Ovary (tissue), 9 donors: ENCODE data around the gene EIF3L. TPM values are rescaled to one million over a fixed set of nuclear protein-coding genes. Genes with fewer than 3 reads are reported as not detected.

Source experiments
- DNase-seq, 5 donors: peaks; one replicate each; pipeline ENCODE4 v3.0.0-alpha.2; 2019 to 2020
- H3K27ac ChIP-seq, 2 donors: fragments of 200-600 bp; one replicate each; pipeline versions ENCODE4 v1.5.1 to v1.8.0; 2019 to 2022
- H3K27me3 ChIP-seq: fragments of 200-600 bp; one replicate; pipeline ENCODE4 v1.8.0; 2022
- H3K36me3 ChIP-seq: fragments of 200-600 bp; sonication (generic); one replicate; pipeline ENCODE4 v1.5.1; 2019
- H3K4me1 ChIP-seq: one replicate; pipeline ENCODE4 v1.8.1; 2013; ENCODE audit warnings: mild to moderate bottlenecking, moderate library complexity; ENCODE audit not compliant: insufficient read depth
- H3K4me3 ChIP-seq: fragments of 200-600 bp; sonication (generic); one replicate; pipeline ENCODE4 v1.5.1; 2017
- H3K9me3 ChIP-seq, 2 donors: fragments of 200-600 bp in 1 of 2; sonication (generic) in 1 of 2; one replicate each; pipeline versions ENCODE4 v1.5.1 to v1.8.1; 2013 to 2019; ENCODE audit warnings: mild to moderate bottlenecking in 1 of 2, moderate library complexity in 1 of 2
- EP300 ChIP-seq: sonication (generic); formaldehyde crosslinking; IDR thresholded peaks from one replicate; pipeline ENCODE4 v1.6.1; 2017; ENCODE audit warnings: antibody characterized with exemption
- POLR2A ChIP-seq: fragments of 450-650 bp; IDR thresholded peaks from one replicate; pipeline ENCODE4 v1.6.1; 2017; ENCODE audit warnings: antibody characterized with exemption, mild to moderate bottlenecking, moderate library complexity
- WGBS, 3 donors: extraction: QIAGEN DNeasy Blood & Tissue Kit in 1 of 3; methylation state at CpG; one replicate each; pipeline versions ENCODE4 v1.1.5 to v1.1.7; 2013 to 2017; 5-methylcytosine and 5-hydroxymethylcytosine counted together
- intact Hi-C, 4 donors: fragments of 100-400 bp; cut with DNase I; formaldehyde crosslinking; loops; one replicate each; pipeline versions ENCODE4 v1.11.0 to v1.15.1; 2022 to 2023
- polyA plus RNA-seq, 2 donors: library from polyadenylated mRNA; stranded (reverse); fragments of 200-250 nt in 1 of 2; fragments of 350-450 nt in 1 of 2; fragmentation: Illumina TruSeq in 1 of 2; extraction: RNeasy Lipid Tissue Mini Kit (QIAGEN cat#74804) in 1 of 2; gene quantifications; one replicate each; pipeline ENCODE4 v1.2.3, GENCODE V29; 2013 to 2014
- total RNA-seq, 7 donors: library from RNA; depleted of rRNA in 2 of 7; stranded (reverse); fragments of >200 nt in 2 of 7; fragmentation: NEBNext Ultra II Directional in 3 of 7; extraction: Animal tissue kit (Norgen Biotek cat#: 25700) in 3 of 7; gene quantifications; one replicate each; pipeline versions ENCODE4 v1.1.0 to v1.2.4, GENCODE V29; 2016 to 2023
- TF ChIP-seq, protein P1 (sequence below), 3 donors: fragments of 450-650 bp in 2 of 3; fragments of 200-600 bp in 1 of 3; IDR thresholded peaks; one replicate each; pipeline versions ENCODE4 v1.5.1 to v1.8.0; 2016 to 2022; ENCODE audit warnings: antibody characterized with exemption in 3 of 3, mild to moderate bottlenecking in 1 of 3
- donor health status: DM: no; HTN: no; CAD: no; lungs with moderate emphysema.
- donor health status: DM: no; HTN: no; CAD: no.
- donor health status: Bipolar disorder and iron deficiency.
- donor health status: DM: yes; HTN: yes; CAD: no.
- donor health status: DM: no; HTN: no; CAD: no.
- donor health status: DM: yes; HTN: yes; CAD: no.

The EIF3L gene
- total and polyA plus RNA-seq, 9 donors = 534 to 1,344 (median 896) TPM

GRCh38 chr22:37918580-37919270, 69.5 kb downstream of the EIF3L start:
- Histone ChIP-seq H3K27me3 (no peaks in the 10 kb centered on the region), H3K4me1 (no peaks in the 10 kb centered on the region), H3K36me3 (no peaks in the 10 kb centered on the region), H3K4me3 (no peak overlapping the region), H3K27ac (no peak overlapping the region), H3K9me3 (no peaks in the 10 kb centered on the region)
- TF ChIP-seq EP300 (no peak), POLR2A (no peak)
- TF ChIP-seq, protein P1, sequence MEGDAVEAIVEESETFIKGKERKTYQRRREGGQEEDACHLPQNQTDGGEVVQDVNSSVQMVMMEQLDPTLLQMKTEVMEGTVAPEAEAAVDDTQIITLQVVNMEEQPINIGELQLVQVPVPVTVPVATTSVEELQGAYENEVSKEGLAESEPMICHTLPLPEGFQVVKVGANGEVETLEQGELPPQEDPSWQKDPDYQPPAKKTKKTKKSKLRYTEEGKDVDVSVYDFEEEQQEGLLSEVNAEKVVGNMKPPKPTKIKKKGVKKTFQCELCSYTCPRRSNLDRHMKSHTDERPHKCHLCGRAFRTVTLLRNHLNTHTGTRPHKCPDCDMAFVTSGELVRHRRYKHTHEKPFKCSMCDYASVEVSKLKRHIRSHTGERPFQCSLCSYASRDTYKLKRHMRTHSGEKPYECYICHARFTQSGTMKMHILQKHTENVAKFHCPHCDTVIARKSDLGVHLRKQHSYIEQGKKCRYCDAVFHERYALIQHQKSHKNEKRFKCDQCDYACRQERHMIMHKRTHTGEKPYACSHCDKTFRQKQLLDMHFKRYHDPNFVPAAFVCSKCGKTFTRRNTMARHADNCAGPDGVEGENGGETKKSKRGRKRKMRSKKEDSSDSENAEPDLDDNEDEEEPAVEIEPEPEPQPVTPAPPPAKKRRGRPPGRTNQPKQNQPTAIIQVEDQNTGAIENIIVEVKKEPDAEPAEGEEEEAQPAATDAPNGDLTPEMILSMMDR (IDR thresholded peaks at IDR 0.05) = no peak
- 57 to 72% (median 65%) methylated on average over 24 to 25 of the region's 25 CpGs for WGBS, 3 donors
- no peak for DNase-seq
- intact Hi-C loops = no loop called here

DNA sequence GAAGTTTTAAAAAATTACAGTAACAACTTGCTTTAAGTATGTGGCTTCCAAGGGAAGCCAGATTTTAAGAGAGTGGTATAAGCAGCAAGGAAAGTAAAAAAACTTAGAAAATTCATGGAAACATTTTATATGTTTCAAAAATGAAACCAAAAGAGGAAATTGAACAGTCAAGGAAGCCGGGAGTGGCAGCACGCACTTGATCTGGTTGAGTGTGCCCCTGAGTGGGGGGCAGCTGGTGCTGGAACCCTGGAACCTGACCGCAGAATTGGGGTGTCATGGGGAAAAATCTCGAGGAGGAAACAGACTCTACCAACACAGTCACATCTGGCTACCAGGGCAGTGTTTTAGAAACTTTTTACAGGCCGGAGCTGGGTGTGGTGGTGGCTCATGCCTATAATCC, 70.9 kb downstream of the EIF3L start:
- no peaks in the 10 kb centered on the region for H3K4me1 ChIP-seq
- TF ChIP-seq, protein P1 (IDR thresholded peaks at IDR 0.05) = no peak
- TF ChIP-seq POLR2A = no peak
- no peak for TF ChIP-seq EP300
- no peaks in the 10 kb centered on the region for H3K9me3 ChIP-seq
- no peak overlapping the region for H3K27ac ChIP-seq
- intact Hi-C loops = loop anchor here in 1 of 4 donors (10.0 kb wide), 1 partner anchor 105 kb away; no protein-coding TSS in a partner anchor
- 84 to 89% (median 89%) methylated on average over 5 of the region's 5 CpGs for WGBS, 3 donors
- H3K36me3 ChIP-seq = no peaks in the 10 kb centered on the region
- DNase-seq = no peak
- no peaks in the 10 kb centered on the region for H3K27me3 ChIP-seq
- no peak overlapping the region for H3K4me3 ChIP-seq

- Histone ChIP-seq H3K9me3 (no peaks in the 10 kb centered on the region), H3K4me3 (no peak overlapping the region), H3K27ac (no peak overlapping the region), H3K36me3 (no peaks in the 10 kb centered on the region), H3K4me1 (no peaks in the 10 kb centered on the region), H3K27me3 (no peaks in the 10 kb centered on the region)
- DNase-seq = no peak
- intact Hi-C loops = loop anchor here in 1 of 4 donors (10.0 kb wide), 1 partner anchor 107 kb away; no protein-coding TSS in a partner anchor
- TF ChIP-seq EP300 (no peak), POLR2A (no peak)
- TF ChIP-seq, protein P1 (IDR thresholded peaks at IDR 0.05) = no peak
- 82 to 90% (median 84%) methylated on average over 11 of the region's 11 CpGs for WGBS, 3 donors
Measured at GRCh38 chr22:37922191-37922590, 73.0 kb downstream of the EIF3L start.

GRCh38 chr22:37923927-37924326, 74.7 kb downstream of the EIF3L start:
- WGBS, 3 donors = 83 to 89% (median 84%) methylated on average over 4 of the region's 4 CpGs
- no peaks in the 10 kb centered on the region for H3K36me3 ChIP-seq
- H3K9me3 ChIP-seq = no peaks in the 10 kb centered on the region
- no peak overlapping the region for H3K4me3 ChIP-seq
- no peaks in the 10 kb centered on the region for H3K4me1 ChIP-seq
- no peak for DNase-seq
- H3K27me3 ChIP-seq = no peaks in the 10 kb centered on the region
- TF ChIP-seq, protein P1 (IDR thresholded peaks at IDR 0.05) = no peak
- TF ChIP-seq POLR2A = no peak
- intact Hi-C loops = loop anchor here in 1 of 4 donors (10.0 kb wide), 1 partner anchor 109 kb away; no protein-coding TSS in a partner anchor
- no peak overlapping the region for H3K27ac ChIP-seq
